Panc1 (cell line): ENCODE data around the gene BTBD2. TPM values are rescaled to one million over a fixed set of nuclear protein-coding genes. Genes with fewer than 3 reads are reported as not detected.

ENCODE experiments used
- ATAC-seq: fragments of 200-7000 bp; cut with Tn5 transposase; 2 replicates; pipeline ENCODE4 v1.9.1; 2020; ENCODE audit warnings: mild to moderate bottlenecking, moderate library complexity
- BruUV-seq: library from RNA; stranded (reverse); fragments of 400-500 nt; replicated peaks from 2 replicates; lab custom pipeline; 2021; lab: Mats Ljungman, UMichigan
- CTCF ChIA-PET: fragments of 300-600 bp; sonication (Branson Sonifier 250); formaldehyde crosslinking; loops from one replicate; lab custom pipeline; 2022; ENCODE audit warnings: antibody characterized with exemption; lab: Charles Lee
- POLR2A ChIA-PET: fragments of 300-600 bp; sonication (Branson Sonifier 250); formaldehyde crosslinking; loops from one replicate; lab custom pipeline; 2022; ENCODE audit warnings: antibody characterized with exemption; lab: Charles Lee
- DNase-seq: peaks from one replicate; pipeline ENCODE4 v3.0.0-alpha.2; 2010; ENCODE audit warnings: low read depth, low spot score
- H3K27ac ChIP-seq: 2 replicates; pipeline ENCODE4 v1.5.1; 2011; ENCODE audit warnings: mild to moderate bottlenecking, low read length, inconsistent platforms
- H3K27me3 ChIP-seq: fragments of 200-500 bp; sonication (Bioruptor generic); 2 replicates; pipeline ENCODE4 v1.6.0; 2014; ENCODE audit warnings: low read length, inconsistent platforms; ENCODE audit not compliant: control insufficient read depth, insufficient read depth
- H3K36me3 ChIP-seq: fragments of 200-500 bp; sonication (Bioruptor generic); 2 replicates; pipeline ENCODE4 v1.5.1; 2014; ENCODE audit warnings: inconsistent platforms, mild to moderate bottlenecking, low read length, moderate library complexity; ENCODE audit not compliant: control insufficient read depth, insufficient read depth
- H3K4me1 ChIP-seq: 2 replicates; pipeline ENCODE4 v1.5.1; 2011; ENCODE audit warnings: inconsistent platforms, mild to moderate bottlenecking, low read length, moderate library complexity; ENCODE audit not compliant: control insufficient read depth, insufficient read depth
- H3K4me3 ChIP-seq, 2 experiments: 2 replicates each; pipeline ENCODE4 v1.5.1; 2011 to 2012; ENCODE audit warnings: low read depth in 2 of 2, low read length in 2 of 2, mild to moderate bottlenecking in 2 of 2, inconsistent platforms in 1 of 2, moderate library complexity in 1 of 2
- H3K9me3 ChIP-seq: fragments of 200-500 bp; sonication (Bioruptor generic); 2 replicates; pipeline ENCODE4 v1.5.1; 2014; ENCODE audit warnings: low read depth, mild to moderate bottlenecking, inconsistent platforms, low read length, moderate library complexity; ENCODE audit not compliant: control insufficient read depth, insufficient read depth
- POLR2AphosphoS5 ChIP-seq: IDR thresholded peaks from 2 replicates; pipeline ENCODE4 v1.6.1; 2012; ENCODE audit warnings: mild to moderate bottlenecking, low read depth, low read length, moderate library complexity
- SIN3A ChIP-seq: IDR thresholded peaks from 2 replicates; pipeline ENCODE4 v1.6.1; 2012; ENCODE audit warnings: low read depth, mild to moderate bottlenecking, low read length, moderate library complexity, borderline replicate concordance; ENCODE audit not compliant: insufficient read depth
- TCF7L2 ChIP-seq: IDR thresholded peaks from 2 replicates; pipeline ENCODE4 v1.6.1; 2011; ENCODE audit warnings: mild to moderate bottlenecking, low read depth, low read length, inconsistent platforms
- in situ Hi-C: cut with HindIII; loops from 2 replicates; pipeline ENCODE4 v1.10.0; 2016; ENCODE audit warnings: low sequenced_read_pairs, low pct_unique_long_range_greater_than_20kb
- intact Hi-C: fragments of 100-400 bp; cut with micrococcal nuclease; formaldehyde crosslinking; loops from one replicate; pipeline ENCODE4 v1.10.0; 2022; ENCODE audit not compliant: unreplicated experiment
- total RNA-seq: library from RNA; stranded (reverse); gene quantifications from one replicate; pipeline ENCODE4 v1.2.1, GENCODE V29; 2021; ENCODE audit not compliant: unreplicated experiment
- TF ChIP-seq, protein P1 (sequence below): fragments of 450-650 bp; IDR thresholded peaks from 2 replicates; pipeline ENCODE4 v1.5.1; 2017; ENCODE audit warnings: mild to moderate bottlenecking
- TF ChIP-seq, protein P2 (sequence below), 2 experiments: IDR thresholded peaks; 2 replicates each; pipeline ENCODE4 v1.6.1; 2011 to 2012; ENCODE audit warnings: low read depth in 2 of 2, control low read depth in 1 of 2, low read length in 1 of 2, mild to moderate bottlenecking in 1 of 2, moderate library complexity in 1 of 2; ENCODE audit not compliant: insufficient read depth in 1 of 2

BTBD2 gene
- total RNA-seq, 1 experiment from 2014 or later: 59.6 TPM

DNA sequence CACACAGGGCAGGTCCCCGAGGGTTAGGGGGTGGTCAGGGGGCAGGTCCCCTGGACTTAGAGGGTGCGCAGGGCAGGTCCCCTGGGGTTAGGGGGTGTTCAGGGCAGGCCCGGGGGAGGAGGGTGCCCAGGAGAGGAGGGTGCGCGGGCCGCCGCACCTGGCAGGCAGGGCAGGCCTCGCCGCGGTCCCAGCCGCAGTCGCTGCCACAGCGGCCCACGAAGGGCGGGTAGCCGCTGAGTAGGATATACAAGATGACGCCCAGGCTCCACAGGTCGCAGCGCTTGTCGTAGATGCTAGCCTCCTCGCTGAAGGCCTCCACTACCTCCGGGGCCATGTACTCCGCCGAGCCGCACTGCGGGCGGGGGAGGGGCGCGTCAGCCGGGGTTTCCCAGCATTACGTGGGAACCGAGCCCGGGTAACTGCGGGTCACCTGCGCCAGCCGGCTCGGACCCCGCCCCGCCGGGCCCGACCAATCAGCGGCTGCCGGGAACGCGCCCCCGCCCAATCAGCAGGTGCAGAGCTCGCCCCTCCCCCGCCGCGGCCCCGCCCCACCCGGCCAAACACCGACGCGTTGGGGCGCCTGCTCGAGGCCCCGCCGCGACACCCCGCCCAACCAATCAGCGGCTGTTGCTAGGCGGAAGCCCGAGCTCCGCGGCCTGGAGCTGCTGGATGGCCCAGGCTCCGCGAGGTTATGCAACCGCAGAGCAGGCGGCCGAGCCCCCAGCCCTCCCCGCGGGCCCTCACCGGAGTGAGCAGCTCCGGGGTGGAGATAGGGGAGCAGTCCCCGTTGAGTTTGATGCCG is 26.4 kb upstream of the BTBD2 start:
- H3K4me1 ChIP-seq: peaks cover 41% of the 10 kb centered on the region
- H3K9me3 ChIP-seq: no peaks in the 10 kb centered on the region
- DNase-seq: no peak
- in situ Hi-C loops (no loop called here), intact Hi-C loops (no loop called here)
- ChIA-PET POLR2A (interaction anchor here (0.6 to 0.7 kb wide), 2 partner anchors 111 to 605 kb away, joined by 3 to 5 read pairs; no protein-coding TSS in a partner anchor), CTCF (no interaction called here)
- TF ChIP-seq, protein P1, sequence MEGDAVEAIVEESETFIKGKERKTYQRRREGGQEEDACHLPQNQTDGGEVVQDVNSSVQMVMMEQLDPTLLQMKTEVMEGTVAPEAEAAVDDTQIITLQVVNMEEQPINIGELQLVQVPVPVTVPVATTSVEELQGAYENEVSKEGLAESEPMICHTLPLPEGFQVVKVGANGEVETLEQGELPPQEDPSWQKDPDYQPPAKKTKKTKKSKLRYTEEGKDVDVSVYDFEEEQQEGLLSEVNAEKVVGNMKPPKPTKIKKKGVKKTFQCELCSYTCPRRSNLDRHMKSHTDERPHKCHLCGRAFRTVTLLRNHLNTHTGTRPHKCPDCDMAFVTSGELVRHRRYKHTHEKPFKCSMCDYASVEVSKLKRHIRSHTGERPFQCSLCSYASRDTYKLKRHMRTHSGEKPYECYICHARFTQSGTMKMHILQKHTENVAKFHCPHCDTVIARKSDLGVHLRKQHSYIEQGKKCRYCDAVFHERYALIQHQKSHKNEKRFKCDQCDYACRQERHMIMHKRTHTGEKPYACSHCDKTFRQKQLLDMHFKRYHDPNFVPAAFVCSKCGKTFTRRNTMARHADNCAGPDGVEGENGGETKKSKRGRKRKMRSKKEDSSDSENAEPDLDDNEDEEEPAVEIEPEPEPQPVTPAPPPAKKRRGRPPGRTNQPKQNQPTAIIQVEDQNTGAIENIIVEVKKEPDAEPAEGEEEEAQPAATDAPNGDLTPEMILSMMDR: no peak
- TF ChIP-seq POLR2AphosphoS5: no peak
- TF ChIP-seq SIN3A: peak; percentile 48; the same call in 1 of the 2 replicates
- H3K27ac ChIP-seq: peak overlapping the region; percentile 77
- H3K4me3 ChIP-seq: peak overlapping the region in 1 of 2 experiments; percentile 23; a peak in 1 of 4 replicates
- H3K36me3 ChIP-seq: no peaks in the 10 kb centered on the region; the same call in 1 of the 2 replicates
- ATAC-seq: peak; percentile 92
- BruUV-seq: no TSS peak
- no peaks in the 10 kb centered on the region for H3K27me3 ChIP-seq

DNA sequence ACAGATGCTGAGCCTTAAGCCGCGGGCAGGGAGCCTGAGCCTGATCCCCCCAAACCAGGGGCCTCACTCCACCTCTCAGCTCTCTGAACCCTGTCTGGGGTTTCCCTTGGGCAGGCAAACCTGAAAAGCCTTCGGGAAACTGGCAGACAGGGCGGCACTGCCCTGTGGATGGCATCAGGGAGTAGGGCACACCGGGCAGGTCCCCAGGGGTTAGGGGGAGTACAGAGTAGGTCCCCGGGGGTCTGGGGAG is 25.8 kb upstream of the BTBD2 start:
- POLR2A ChIA-PET: no interaction called here
- TF ChIP-seq, protein P2, sequence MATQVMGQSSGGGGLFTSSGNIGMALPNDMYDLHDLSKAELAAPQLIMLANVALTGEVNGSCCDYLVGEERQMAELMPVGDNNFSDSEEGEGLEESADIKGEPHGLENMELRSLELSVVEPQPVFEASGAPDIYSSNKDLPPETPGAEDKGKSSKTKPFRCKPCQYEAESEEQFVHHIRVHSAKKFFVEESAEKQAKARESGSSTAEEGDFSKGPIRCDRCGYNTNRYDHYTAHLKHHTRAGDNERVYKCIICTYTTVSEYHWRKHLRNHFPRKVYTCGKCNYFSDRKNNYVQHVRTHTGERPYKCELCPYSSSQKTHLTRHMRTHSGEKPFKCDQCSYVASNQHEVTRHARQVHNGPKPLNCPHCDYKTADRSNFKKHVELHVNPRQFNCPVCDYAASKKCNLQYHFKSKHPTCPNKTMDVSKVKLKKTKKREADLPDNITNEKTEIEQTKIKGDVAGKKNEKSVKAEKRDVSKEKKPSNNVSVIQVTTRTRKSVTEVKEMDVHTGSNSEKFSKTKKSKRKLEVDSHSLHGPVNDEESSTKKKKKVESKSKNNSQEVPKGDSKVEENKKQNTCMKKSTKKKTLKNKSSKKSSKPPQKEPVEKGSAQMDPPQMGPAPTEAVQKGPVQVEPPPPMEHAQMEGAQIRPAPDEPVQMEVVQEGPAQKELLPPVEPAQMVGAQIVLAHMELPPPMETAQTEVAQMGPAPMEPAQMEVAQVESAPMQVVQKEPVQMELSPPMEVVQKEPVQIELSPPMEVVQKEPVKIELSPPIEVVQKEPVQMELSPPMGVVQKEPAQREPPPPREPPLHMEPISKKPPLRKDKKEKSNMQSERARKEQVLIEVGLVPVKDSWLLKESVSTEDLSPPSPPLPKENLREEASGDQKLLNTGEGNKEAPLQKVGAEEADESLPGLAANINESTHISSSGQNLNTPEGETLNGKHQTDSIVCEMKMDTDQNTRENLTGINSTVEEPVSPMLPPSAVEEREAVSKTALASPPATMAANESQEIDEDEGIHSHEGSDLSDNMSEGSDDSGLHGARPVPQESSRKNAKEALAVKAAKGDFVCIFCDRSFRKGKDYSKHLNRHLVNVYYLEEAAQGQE (IDR thresholded peaks at IDR 0.05; ENCODE audit: insufficient read depth in 1 of 2, low read depth in 2 of 2, low read length in 1 of 2): no peak
- TF ChIP-seq, protein P1: no peak
- TF ChIP-seq POLR2AphosphoS5 (no peak), SIN3A (no peak), TCF7L2 (no peak)
- no peaks in the 10 kb centered on the region for H3K27me3 ChIP-seq
- H3K4me3 ChIP-seq: no peak overlapping the region
- no peaks in the 10 kb centered on the region; the same call in 1 of the 2 replicates for H3K36me3 ChIP-seq
- CTCF ChIA-PET: no interaction called here
- DNase-seq (no peak), ATAC-seq (no peak)
- in situ Hi-C loops: no loop called here
- no TSS peak for BruUV-seq
- peak overlapping the region; percentile 70 for H3K27ac ChIP-seq
- H3K9me3 ChIP-seq: no peaks in the 10 kb centered on the region
- intact Hi-C loops: no loop called here
- H3K4me1 ChIP-seq: peaks cover 36% of the 10 kb centered on the region
